Erythroblast (primary cell): ENCODE measurements around the gene IPO5.
"Not testable (repeated sequence)": the region's sequence is repeated elsewhere in the genome, so short reads cannot be mapped to it uniquely, and the experiment has no call there.

Source experiments
- GATA1 ChIP-seq: IDR thresholded peaks from 2 replicates; pipeline ENCODE4 v1.6.1; 2011; ENCODE audit warnings: low read depth, mild to moderate bottlenecking, control low read depth, low read length, moderate library complexity
- POLR2A ChIP-seq: IDR thresholded peaks from 2 replicates; pipeline ENCODE4 v1.6.1; 2011; ENCODE audit warnings: mild to moderate bottlenecking, low read length

DNA sequence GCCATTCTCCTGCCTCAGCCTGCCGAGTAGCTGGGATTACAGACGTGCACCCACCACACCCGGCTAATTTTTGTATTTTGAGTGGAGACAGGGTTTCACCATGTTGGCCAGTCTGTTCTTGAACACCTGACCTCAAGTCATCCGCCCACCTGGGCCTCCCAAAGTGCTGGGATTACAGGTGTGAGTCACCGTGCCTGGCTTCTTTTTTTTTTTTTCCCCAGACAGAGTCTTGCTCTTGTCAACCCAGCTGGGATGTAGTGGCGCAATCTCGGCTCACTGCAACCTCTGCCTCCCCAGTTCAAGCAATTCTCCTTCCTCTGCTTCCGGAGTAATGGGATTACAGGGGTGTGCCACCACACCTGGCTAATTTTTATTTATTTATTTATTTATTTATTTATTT lies 51.5 kb downstream of the IPO5 start:
- not testable (repeated sequence) for TF ChIP-seq POLR2A, GATA1
